NCI-H524 (cell line): ENCODE results near the gene DIRAS1.
"Not testable (repeated sequence)": the region's sequence is repeated elsewhere in the genome, so short reads cannot be mapped to it uniquely, and the experiment has no call there.

Source experiments
- DNase-seq, 2 experiments: peaks; one replicate each; lab custom pipeline; 2025; lab: John Stamatoyannopoulos, UW

The DIRAS1 gene

GRCh38 chr19:2726904-2727639 lies 5.9 kb upstream of the DIRAS1 start:
- no peak for DNase-seq

GRCh38 chr19:2726160-2726855 lies 5.1 kb upstream of the DIRAS1 start:
- no peak for DNase-seq

GRCh38 chr19:2724148-2724557 lies 3.0 kb upstream of the DIRAS1 start:
- DNase-seq: no peak

- no peak for DNase-seq
Measured at GRCh38 chr19:2723747-2724146, 2.6 kb upstream of the DIRAS1 start.

GRCh38 chr19:2723345-2723715 lies 2.2 kb upstream of the DIRAS1 start:
- DNase-seq: no peak

- no peak for DNase-seq
Measured at GRCh38 chr19:2722541-2723344, 1.6 kb upstream of the DIRAS1 start.

- no peak for DNase-seq
Measured at GRCh38 chr19:2721570-2722540, 683 bp upstream of the DIRAS1 start.

GRCh38 chr19:2719920-2720776 lies 1.0 kb downstream of the DIRAS1 start:
- no peak for DNase-seq

GRCh38 chr19:2719232-2719735 lies 1.9 kb downstream of the DIRAS1 start:
- DNase-seq: no peak

- no peak for DNase-seq
Measured at GRCh38 chr19:2717638-2718541, 3.3 kb downstream of the DIRAS1 start.

GRCh38 chr19:2716722-2717637 lies 4.2 kb downstream of the DIRAS1 start:
- no peak for DNase-seq

- DNase-seq: no peak
Measured at GRCh38 chr19:2716275-2716650, 4.9 kb downstream of the DIRAS1 start.

GRCh38 chr19:2715470-2716274 lies 5.5 kb downstream of the DIRAS1 start:
- DNase-seq: no peak

GRCh38 chr19:2714531-2715269 lies 6.5 kb downstream of the DIRAS1 start:
- no peak for DNase-seq

GRCh38 chr19:2714102-2714501 lies 7.1 kb downstream of the DIRAS1 start:
- DNase-seq: not testable (repeated sequence)

GRCh38 chr19:2713170-2713569 lies 8.0 kb downstream of the DIRAS1 start:
- not testable (repeated sequence) for DNase-seq

GRCh38 chr19:2711875-2712205 lies 9.3 kb downstream of the DIRAS1 start:
- no peak for DNase-seq
